Kidney epithelial cell (primary cell): ENCODE data around the gene TENT4B. TPM values are rescaled to one million over a fixed set of nuclear protein-coding genes. Genes with fewer than 3 reads are reported as not detected.

Experiments used
- DNase-seq: peaks from one replicate; pipeline ENCODE4 v3.0.0-alpha.2; 2010; ENCODE audit warnings: low read depth
- H3K27me3 ChIP-seq: 2 replicates; pipeline ENCODE4 v1.6.0; 2011; ENCODE audit warnings: low read length; ENCODE audit not compliant: control insufficient read depth, insufficient read depth
- H3K36me3 ChIP-seq: 2 replicates; pipeline ENCODE4 v1.5.1; 2011; ENCODE audit warnings: low read length; ENCODE audit not compliant: control insufficient read depth, insufficient read depth
- H3K4me3 ChIP-seq: 2 replicates; pipeline ENCODE4 v1.5.1; 2011; ENCODE audit warnings: low read depth, mild to moderate bottlenecking, control low read depth, low read length
- total RNA-seq: library from RNA; depleted of rRNA; stranded (reverse); fragments of >200 nt; gene quantifications from 2 replicates; pipeline ENCODE4 v1.2.3, GENCODE V29; 2015
- TF ChIP-seq, protein P1 (sequence below): IDR thresholded peaks from 2 replicates; pipeline ENCODE4 v1.5.1; 2011; ENCODE audit warnings: mild to moderate bottlenecking, moderate library complexity, low read length, control low read depth, inconsistent platforms; ENCODE audit not compliant: insufficient read depth, poor library complexity, severe bottlenecking

TENT4B gene
- total RNA-seq, 1 donor from 2014 or later, result 11.0 TPM

DNA sequence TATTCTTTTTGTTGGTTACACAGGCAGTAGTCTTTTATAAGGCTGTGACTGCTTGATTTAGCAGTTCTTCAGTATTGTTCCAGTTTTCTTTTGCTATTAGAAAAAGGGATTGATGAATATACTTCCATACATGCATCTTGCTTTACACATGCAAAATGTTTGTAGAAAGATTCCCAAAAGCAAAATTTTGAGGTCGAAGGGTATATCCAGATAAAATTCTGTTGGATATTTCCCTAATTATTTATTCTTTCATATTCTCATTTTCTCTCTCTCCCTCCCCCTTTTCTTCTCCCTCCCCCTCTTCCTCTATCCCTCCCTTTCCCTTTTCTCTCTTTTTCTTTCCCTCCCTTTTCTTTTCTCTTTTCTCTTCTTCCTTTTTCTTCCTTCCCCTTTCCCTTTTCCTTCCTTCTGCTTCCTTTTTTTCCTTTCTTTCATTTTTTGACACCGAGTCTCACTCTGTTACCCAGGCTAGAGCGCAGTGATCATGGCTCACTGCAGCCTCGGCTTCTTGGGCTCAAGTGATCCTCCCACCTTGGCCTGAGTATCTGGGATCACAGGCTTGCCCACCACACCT, 66.4 kb downstream of the TENT4B start:
- Histone ChIP-seq H3K4me3 (no peak overlapping the region), H3K27me3 (no peaks in the 10 kb centered on the region), H3K36me3 (no peaks in the 10 kb centered on the region)
- no peak for DNase-seq
- TF ChIP-seq, protein P1, sequence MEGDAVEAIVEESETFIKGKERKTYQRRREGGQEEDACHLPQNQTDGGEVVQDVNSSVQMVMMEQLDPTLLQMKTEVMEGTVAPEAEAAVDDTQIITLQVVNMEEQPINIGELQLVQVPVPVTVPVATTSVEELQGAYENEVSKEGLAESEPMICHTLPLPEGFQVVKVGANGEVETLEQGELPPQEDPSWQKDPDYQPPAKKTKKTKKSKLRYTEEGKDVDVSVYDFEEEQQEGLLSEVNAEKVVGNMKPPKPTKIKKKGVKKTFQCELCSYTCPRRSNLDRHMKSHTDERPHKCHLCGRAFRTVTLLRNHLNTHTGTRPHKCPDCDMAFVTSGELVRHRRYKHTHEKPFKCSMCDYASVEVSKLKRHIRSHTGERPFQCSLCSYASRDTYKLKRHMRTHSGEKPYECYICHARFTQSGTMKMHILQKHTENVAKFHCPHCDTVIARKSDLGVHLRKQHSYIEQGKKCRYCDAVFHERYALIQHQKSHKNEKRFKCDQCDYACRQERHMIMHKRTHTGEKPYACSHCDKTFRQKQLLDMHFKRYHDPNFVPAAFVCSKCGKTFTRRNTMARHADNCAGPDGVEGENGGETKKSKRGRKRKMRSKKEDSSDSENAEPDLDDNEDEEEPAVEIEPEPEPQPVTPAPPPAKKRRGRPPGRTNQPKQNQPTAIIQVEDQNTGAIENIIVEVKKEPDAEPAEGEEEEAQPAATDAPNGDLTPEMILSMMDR, result no peak

DNA sequence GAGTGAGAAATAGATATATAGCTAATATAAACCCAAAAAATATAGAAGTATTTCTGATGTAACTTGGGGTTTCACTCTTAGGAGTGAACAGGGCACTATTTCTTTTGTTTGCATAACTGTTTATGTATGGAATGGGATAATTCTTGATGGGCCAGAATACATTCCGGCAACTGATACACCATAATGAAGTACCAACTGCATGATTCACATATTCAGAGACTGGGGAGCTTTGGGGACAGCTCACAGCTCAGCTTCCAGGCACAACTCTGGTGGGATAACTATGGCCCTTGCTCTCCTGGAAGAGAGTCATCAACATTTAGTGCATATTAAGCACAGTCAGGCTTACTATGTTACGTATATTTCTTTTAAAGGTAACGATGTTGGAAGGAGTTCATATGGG, 71.2 kb downstream of the TENT4B start:
- no peaks in the 10 kb centered on the region for H3K27me3 ChIP-seq
- no peak overlapping the region for H3K4me3 ChIP-seq
- TF ChIP-seq, protein P1, result no peak
- peaks cover 2% of the 10 kb centered on the region for H3K36me3 ChIP-seq
- DNase-seq, result no peak

DNA sequence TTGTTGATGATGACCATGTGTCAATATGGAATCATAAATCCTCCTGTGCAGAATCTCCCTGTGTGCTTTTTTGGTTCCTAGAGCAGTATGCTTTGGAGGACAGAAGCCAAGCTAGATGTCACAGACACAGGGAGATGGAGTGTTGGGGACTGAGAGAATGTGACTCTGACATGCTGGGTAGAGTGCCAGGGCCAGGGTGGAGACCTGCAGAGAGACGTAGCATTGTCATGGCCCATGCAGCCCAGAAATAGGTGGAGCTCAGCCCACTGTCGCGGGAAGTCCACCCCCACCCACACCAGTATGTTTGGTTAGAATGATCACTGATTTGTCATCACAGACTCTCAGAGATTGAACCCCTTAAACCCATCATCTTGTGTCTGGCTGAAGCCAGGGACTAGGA, 74.0 kb downstream of the TENT4B start:
- no peak for DNase-seq
- no peak overlapping the region for H3K4me3 ChIP-seq
- TF ChIP-seq, protein P1, result no peak
- peaks cover 2% of the 10 kb centered on the region for H3K36me3 ChIP-seq
- no peaks in the 10 kb centered on the region for H3K27me3 ChIP-seq

DNA sequence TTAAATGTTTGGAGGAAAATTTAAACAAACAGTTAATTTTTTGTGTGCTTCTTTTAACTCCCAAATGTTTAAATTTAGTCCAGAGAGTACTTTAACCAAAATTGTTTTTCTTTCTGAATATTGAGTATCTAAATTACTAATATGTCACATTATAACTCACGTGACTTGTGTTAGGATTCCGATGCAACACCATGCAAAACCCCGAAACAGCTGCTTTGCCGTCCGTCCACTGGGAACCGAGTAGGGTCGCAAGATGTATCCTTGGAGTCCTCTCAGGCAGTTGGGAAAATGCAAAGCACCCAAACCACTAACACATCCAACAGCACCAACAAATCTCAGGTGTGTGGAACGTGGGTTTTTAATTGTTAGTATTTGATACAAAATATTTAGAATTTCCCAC, 74.6 kb downstream of the TENT4B start:
- Histone ChIP-seq H3K4me3 (no peak overlapping the region), H3K27me3 (no peaks in the 10 kb centered on the region), H3K36me3 (peaks cover 2% of the 10 kb centered on the region)
- TF ChIP-seq, protein P1, result no peak
- DNase-seq, result no peak

DNA sequence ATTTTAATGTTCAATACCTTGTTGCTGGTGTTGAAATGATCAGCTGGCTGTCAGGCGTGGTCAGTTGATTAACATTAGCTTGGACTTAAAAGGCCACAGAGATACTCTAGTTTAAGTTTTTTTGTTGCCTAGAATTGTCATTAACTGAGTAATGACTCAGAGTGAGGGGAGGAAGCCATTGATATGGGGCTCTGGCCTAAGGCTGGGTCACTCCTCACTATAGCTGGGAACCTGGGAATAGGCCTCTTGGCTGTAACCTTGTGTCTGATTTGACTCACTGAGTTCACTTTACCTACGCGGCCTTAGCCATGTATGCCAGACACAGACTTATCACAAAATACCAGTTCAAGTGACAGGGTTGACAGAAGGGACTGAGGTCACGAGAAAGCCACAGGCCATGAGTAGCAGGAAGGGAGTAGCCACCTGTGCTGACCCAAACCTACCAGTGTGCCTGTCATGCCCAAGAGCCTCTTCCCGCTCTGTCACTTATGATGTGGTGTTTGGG, 75.3 kb downstream of the TENT4B start:
- H3K27me3 ChIP-seq, result no peaks in the 10 kb centered on the region
- TF ChIP-seq, protein P1, result no peak
- H3K4me3 ChIP-seq, result no peak overlapping the region
- no peak for DNase-seq
- H3K36me3 ChIP-seq, result peaks cover 2% of the 10 kb centered on the region

DNA sequence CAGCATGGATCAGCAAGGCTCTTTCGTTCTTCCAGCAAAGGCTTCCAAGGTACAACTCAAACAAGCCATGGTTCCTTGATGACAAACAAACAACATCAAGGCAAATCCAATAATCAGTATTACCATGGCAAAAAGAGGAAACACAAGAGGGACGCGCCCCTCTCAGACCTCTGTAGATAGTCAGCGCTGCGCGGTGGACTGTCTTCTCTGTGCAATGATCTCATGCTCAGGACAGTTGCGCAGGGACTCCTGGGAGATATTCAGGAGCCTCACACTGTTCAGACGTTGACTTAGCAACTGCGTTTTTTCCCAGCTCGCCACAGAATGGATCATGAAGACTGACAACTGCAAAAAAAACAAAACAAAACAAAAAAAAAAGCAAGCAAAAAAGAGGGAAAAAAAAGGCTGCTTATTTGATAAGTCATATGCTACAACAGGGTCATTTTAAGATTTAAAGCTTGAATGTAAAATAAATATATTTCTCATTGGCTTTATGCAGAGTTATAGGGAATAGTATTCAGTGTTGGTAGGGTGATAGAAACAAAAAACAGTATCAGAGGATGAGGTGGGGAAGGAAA, 76.1 kb downstream of the TENT4B start:
- peaks cover 2% of the 10 kb centered on the region for H3K36me3 ChIP-seq
- no peak overlapping the region for H3K4me3 ChIP-seq
- no peak for DNase-seq
- H3K27me3 ChIP-seq, result no peaks in the 10 kb centered on the region
- TF ChIP-seq, protein P1, result no peak
